ENCODE measurements around the gene EVI5L.

The EVI5L gene

DNA sequence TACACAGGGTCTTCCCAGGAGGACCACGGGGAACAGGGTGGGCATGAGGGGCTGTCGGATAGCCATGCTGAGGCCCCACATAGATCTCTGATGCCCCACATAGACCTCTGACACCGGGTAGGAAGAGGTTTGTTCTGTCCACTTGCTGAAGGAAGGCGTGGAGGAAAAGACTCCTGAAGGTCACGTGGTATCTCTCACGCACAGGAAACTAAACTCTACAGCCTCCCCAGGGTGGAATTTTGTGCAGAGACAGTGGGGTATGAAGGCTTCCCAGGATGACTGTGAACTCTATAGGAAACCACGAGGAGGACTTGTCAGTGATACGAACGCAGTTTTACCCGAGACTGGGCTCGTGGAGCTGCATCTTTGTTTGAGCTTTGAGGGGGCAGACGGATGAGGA, 2.8 kb downstream of the EVI5L start:
- no peak overlapping the region for H3K4me2 ChIP-seq (ENCODE audit: low read length)
- H3F3A ChIP-seq (ENCODE audit: control insufficient read depth, insufficient read depth) = no peaks in the 10 kb centered on the region
- no peaks in the 10 kb centered on the region for H3K79me2 ChIP-seq (ENCODE audit: control insufficient read depth, low read length)
- no peaks in the 10 kb centered on the region; the same call in 1 of the 2 replicates for H3K27me3 ChIP-seq (ENCODE audit: control insufficient read depth, low read length)
- no peak for TF ChIP-seq CTCF (IDR thresholded peaks at IDR 0.05; ENCODE audit: low read depth, low read length, poor library complexity, severe bottlenecking)
- no peak for TF ChIP-seq EZH2phosphoT487 (IDR thresholded peaks at IDR 0.05; ENCODE audit: borderline replicate concordance, low read length)
- no peaks in the 10 kb centered on the region for H3K9me3 ChIP-seq (ENCODE audit: control insufficient read depth, insufficient read depth, low read length)
- H3K4me1 ChIP-seq (ENCODE audit: control insufficient read depth, low read length) = peaks cover 11% of the 10 kb centered on the region
- no peaks in the 10 kb centered on the region for H3K36me3 ChIP-seq (ENCODE audit: control insufficient read depth, low read length)
- H3K4me3 ChIP-seq (ENCODE audit: low read length) = no peak overlapping the region
- no peaks in the 10 kb centered on the region for H4K20me1 ChIP-seq (ENCODE audit: control insufficient read depth, insufficient read depth, low read depth, low read length)
- H3K27ac ChIP-seq (ENCODE audit: low read depth, low read length) = no peak overlapping the region
- no peaks in the 10 kb centered on the region for H3K9me2 ChIP-seq (replicated peaks; ENCODE audit: control insufficient read depth, low read length)

- H4K20me1 ChIP-seq (ENCODE audit: control insufficient read depth, insufficient read depth, low read depth, low read length) = no peaks in the 10 kb centered on the region
- H3K36me3 ChIP-seq (ENCODE audit: control insufficient read depth, low read length) = no peaks in the 10 kb centered on the region
- no peaks in the 10 kb centered on the region for H3K9me2 ChIP-seq (replicated peaks; ENCODE audit: control insufficient read depth, low read length)
- no peaks in the 10 kb centered on the region for H3K27me3 ChIP-seq (ENCODE audit: control insufficient read depth, low read length)
- H3K27ac ChIP-seq (ENCODE audit: low read depth, low read length) = no peak overlapping the region
- H3K9me3 ChIP-seq (ENCODE audit: control insufficient read depth, insufficient read depth, low read length) = no peaks in the 10 kb centered on the region
- H3F3A ChIP-seq (ENCODE audit: control insufficient read depth, insufficient read depth) = no peaks in the 10 kb centered on the region
- H3K4me1 ChIP-seq (ENCODE audit: control insufficient read depth, low read length) = peaks cover 11% of the 10 kb centered on the region
- TF ChIP-seq CTCF (IDR thresholded peaks at IDR 0.05; ENCODE audit: low read depth, low read length, poor library complexity, severe bottlenecking) = no peak
- no peak for TF ChIP-seq EZH2phosphoT487 (IDR thresholded peaks at IDR 0.05; ENCODE audit: borderline replicate concordance, low read length)
- H3K4me2 ChIP-seq (ENCODE audit: low read length) = no peak overlapping the region
- H3K4me3 ChIP-seq (ENCODE audit: low read length) = no peak overlapping the region
- H3K79me2 ChIP-seq (ENCODE audit: control insufficient read depth, low read length) = no peaks in the 10 kb centered on the region
These were observed 3.4 kb downstream of the EVI5L start for GRCh38 chr19:7833225-7834099.

DNA sequence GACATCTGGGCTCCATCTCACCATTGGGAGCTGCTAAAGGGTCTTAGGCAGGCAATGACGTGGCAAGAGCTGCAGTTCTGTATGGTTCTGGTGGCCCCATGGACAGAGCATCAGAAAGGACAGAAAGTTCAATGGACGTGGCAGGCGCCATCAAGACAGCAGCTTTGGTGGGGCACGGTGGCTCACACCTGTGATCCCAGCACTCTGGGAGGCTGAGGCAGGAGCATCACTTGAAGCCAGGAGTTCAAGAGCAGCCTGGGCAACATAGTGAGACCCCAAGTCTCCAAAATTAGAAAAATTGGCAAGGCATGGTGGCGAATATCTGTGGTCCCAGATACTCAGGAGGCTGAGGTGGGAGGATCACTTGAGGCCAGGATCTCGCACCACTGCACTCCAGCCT, 9.5 kb downstream of the EVI5L start:
- Histone ChIP-seq H3K4me3 (ENCODE audit: low read length) (no peak overlapping the region), H3K27me3 (ENCODE audit: control insufficient read depth, low read length) (no peaks in the 10 kb centered on the region), H3K4me1 (ENCODE audit: control insufficient read depth, low read length) (no peaks in the 10 kb centered on the region), H3K79me2 (ENCODE audit: control insufficient read depth, low read length) (no peaks in the 10 kb centered on the region), H3K4me2 (ENCODE audit: low read length) (no peak overlapping the region), H3K9me2 (replicated peaks; ENCODE audit: control insufficient read depth, low read length) (no peaks in the 10 kb centered on the region), H4K20me1 (ENCODE audit: control insufficient read depth, insufficient read depth, low read depth, low read length) (no peaks in the 10 kb centered on the region), H3K27ac (ENCODE audit: low read depth, low read length) (no peak overlapping the region), H3K36me3 (ENCODE audit: control insufficient read depth, low read length) (no peaks in the 10 kb centered on the region), H3F3A (ENCODE audit: control insufficient read depth, insufficient read depth) (no peaks in the 10 kb centered on the region), H3K9me3 (ENCODE audit: control insufficient read depth, insufficient read depth, low read length) (peaks cover 18% of the 10 kb centered on the region)
- no peak for TF ChIP-seq CTCF (IDR thresholded peaks at IDR 0.05; ENCODE audit: low read depth, low read length, poor library complexity, severe bottlenecking)
- no peak for TF ChIP-seq EZH2phosphoT487 (IDR thresholded peaks at IDR 0.05; ENCODE audit: borderline replicate concordance, low read length)
